ENCODE data around the gene DNAI1. TPM values are rescaled to one million over a fixed set of nuclear protein-coding genes. Genes with fewer than 3 reads are reported as not detected.

The DNAI1 gene
- total RNA-seq, 1 donor from 2014 or later: not detected

GRCh38 chr9:34555002-34555348 lies 96.4 kb downstream of the DNAI1 start:
- ChIA-PET POLR2A (no interaction called here), CTCF (interaction anchor here (1.2 kb wide), 1 partner anchor 54 kb away, joined by 3 read pairs; no protein-coding TSS in a partner anchor)
- Mint-ChIP-seq H3K27ac (no peak overlapping the region), H3K36me3 (ENCODE audit: low read depth) (no peaks in the 10 kb centered on the region), H3K4me3 (no peak overlapping the region), H3K9me3 (no peaks in the 10 kb centered on the region), H3K4me1 (no peaks in the 10 kb centered on the region), H3K27me3 (peaks cover 51% of the 10 kb centered on the region)
- no peak for DNase-seq
- intact Hi-C loops (cut with micrococcal nuclease): no loop called here
- ATAC-seq (ENCODE audit: low read depth): no peak
- TF ChIP-seq CTCF (IDR thresholded peaks at IDR 0.05): no peak

GRCh38 chr9:34555500-34555899 lies 96.9 kb downstream of the DNAI1 start:
- ATAC-seq (ENCODE audit: low read depth): no peak
- Mint-ChIP-seq H3K27ac (no peak overlapping the region), H3K27me3 (peaks cover 55% of the 10 kb centered on the region), H3K36me3 (ENCODE audit: low read depth) (no peaks in the 10 kb centered on the region), H3K9me3 (no peaks in the 10 kb centered on the region), H3K4me1 (no peaks in the 10 kb centered on the region), H3K4me3 (no peak overlapping the region)
- ChIA-PET CTCF (interaction anchor here (1.2 kb wide), 1 partner anchor 55 kb away, joined by 3 read pairs; no protein-coding TSS in a partner anchor), POLR2A (no interaction called here)
- no peak for TF ChIP-seq CTCF (IDR thresholded peaks at IDR 0.05)
- DNase-seq: no peak
- intact Hi-C loops (cut with micrococcal nuclease): no loop called here

DNA sequence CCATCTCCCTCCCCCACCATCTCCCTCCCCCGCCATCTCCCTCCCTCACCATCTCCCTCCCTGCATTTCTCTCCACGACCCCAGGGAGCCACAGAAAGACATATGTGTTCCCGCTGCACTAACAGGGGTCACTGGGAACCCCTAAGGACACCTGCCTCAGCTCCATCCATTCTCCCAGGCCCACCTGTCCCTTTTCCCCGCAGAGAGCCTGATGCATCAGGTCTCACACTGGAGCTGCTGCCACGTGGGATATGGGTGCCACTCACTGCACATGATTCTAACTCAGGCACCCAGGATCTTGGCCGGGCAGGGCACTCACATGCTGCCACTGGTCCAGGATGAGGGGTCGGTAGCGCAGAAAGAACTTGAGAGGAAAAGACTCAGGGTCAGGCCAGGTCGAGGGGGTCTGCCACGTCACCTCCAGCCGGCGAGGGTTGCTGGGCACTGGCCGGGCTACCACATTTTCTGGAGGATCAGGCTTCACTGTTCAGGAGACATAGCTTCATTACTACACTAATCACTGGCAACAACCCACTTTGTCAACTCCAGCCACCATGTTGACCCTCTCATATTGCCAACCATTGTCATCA lies 97.4 kb downstream of the DNAI1 start:
- CTCF ChIA-PET: interaction anchor here (1.2 kb wide), 1 partner anchor 55 kb away, joined by 3 read pairs; no protein-coding TSS in a partner anchor
- Mint-ChIP-seq H3K27ac (no peak overlapping the region), H3K4me1 (no peaks in the 10 kb centered on the region), H3K9me3 (no peaks in the 10 kb centered on the region), H3K4me3 (no peak overlapping the region), H3K36me3 (ENCODE audit: low read depth) (no peaks in the 10 kb centered on the region), H3K27me3 (peaks cover 56% of the 10 kb centered on the region)
- POLR2A ChIA-PET: no interaction called here
- no peak for TF ChIP-seq CTCF (IDR thresholded peaks at IDR 0.05)
- no peak for DNase-seq
- ATAC-seq (ENCODE audit: low read depth): no peak
- intact Hi-C loops (cut with micrococcal nuclease): no loop called here

DNA sequence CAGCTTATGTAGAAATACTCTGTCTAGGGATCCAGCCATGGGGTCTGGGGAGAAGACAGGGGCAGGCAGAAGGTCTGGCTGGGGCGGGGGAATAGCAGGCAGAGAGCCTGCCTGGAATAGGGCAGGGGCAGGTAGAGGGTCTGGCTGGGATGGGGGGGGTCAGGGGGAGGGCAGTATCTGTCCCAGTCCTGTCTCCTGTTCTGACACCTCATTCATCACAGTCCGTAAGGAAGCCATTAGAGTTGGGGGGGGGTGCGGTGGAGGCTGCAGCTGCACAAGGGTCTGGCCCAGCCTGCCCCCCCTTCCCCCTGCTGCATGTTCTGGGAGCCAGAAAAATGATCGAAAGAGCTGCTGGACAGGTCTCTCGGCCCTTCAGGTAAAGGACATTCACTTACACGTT lies 98.3 kb downstream of the DNAI1 start:
- Mint-ChIP-seq H3K36me3 (ENCODE audit: low read depth) (no peaks in the 10 kb centered on the region), H3K9me3 (no peaks in the 10 kb centered on the region), H3K4me1 (no peaks in the 10 kb centered on the region), H3K27ac (no peak overlapping the region), H3K4me3 (no peak overlapping the region), H3K27me3 (peaks cover 55% of the 10 kb centered on the region)
- ChIA-PET POLR2A (no interaction called here), CTCF (no interaction called here)
- DNase-seq (no peak), ATAC-seq (ENCODE audit: low read depth) (no peak)
- TF ChIP-seq CTCF (IDR thresholded peaks at IDR 0.05): no peak
- intact Hi-C loops (cut with micrococcal nuclease): no loop called here

DNA sequence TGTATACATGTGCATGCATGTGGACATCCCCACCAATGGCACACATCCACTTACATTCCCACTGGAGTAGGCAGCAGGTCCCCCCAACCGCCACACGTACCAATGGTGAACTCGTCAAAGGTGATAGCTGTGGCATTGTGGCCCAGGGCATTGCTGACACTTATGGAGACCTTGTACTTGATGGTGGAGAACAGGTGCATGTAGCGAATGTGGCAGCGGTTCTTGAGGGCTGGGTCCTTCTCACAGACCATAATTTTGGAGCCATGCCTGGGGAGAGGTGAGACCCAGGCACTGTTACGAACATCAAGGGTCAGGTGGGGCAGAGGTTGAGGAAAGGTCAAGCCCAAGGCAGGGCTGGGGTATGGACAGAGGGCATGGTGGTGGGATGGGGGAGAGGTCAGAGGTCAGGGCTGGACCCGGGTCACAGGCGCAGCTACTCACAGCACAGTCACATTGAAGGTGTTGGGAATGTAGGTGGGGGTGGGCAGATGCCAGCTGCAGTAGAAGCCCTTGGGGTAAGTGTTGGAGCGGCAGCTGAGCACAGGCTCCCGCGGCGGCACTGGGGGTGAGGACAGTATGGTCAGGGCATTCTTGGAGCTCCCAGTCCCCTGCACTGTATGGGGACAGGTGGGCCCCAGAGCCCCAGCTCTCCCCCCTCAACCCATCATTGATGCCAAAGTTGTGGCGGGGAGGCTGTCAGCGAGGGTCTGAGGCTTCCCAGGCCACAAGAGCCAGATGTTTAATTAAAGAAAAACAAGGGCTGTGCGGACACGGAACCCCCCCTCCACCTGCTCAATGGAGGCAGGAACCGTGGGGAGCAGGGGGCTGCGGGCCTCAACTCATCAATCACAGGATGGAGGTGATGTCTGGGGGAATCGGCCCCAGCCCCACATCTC lies 99.1 kb downstream of the DNAI1 start:
- Mint-ChIP-seq H3K27me3 (peaks cover 52% of the 10 kb centered on the region), H3K36me3 (ENCODE audit: low read depth) (no peaks in the 10 kb centered on the region), H3K9me3 (no peaks in the 10 kb centered on the region), H3K4me3 (no peak overlapping the region), H3K4me1 (no peaks in the 10 kb centered on the region), H3K27ac (no peak overlapping the region)
- POLR2A ChIA-PET: no interaction called here
- intact Hi-C loops (cut with micrococcal nuclease): no loop called here
- no peak for ATAC-seq (ENCODE audit: low read depth)
- CTCF ChIA-PET: no interaction called here
- DNase-seq: no peak
- TF ChIP-seq CTCF (IDR thresholded peaks at IDR 0.05): no peak

Measured in activated B cell treated with CpG ODN at 0.5 μM for 24 hours (primary cell).